Ecto neural progenitor cell (in vitro differentiated cells): ENCODE measurements around the gene NUDCD3.

Source experiments
- DNase-seq: peaks from one replicate; pipeline ENCODE4 v3.0.0-alpha.2; 2018; ENCODE audit warnings: low spot score

Gene NUDCD3

DNA sequence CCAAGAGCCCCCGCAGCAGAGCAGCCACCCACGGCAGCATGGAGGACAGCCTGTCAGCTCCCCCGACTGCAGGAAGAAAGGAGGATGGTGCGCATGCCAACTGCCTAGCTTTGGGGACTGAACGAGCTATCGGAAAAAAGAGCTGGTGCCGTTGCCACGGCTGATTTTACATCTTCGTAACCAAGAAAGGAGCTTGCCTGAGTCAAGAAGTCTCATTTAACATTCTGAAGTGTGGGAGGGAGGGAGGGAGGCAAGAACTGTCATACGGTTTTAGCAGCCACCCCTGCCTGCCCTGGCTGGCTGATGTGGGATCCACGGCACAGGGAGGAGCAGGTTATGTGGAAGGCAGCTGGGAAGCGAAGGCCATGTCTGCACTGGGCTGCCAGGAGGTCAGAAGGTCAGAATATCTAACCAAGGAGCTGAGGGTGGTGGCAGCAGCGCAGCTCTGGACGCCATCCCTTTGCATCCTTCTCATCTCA lies 90.4 kb downstream of the NUDCD3 start:
- no peak for DNase-seq

GRCh38 chr7:44398953-44399574 lies 91.4 kb downstream of the NUDCD3 start:
- no peak for DNase-seq

GRCh38 chr7:44398511-44398911 lies 91.9 kb downstream of the NUDCD3 start:
- no peak for DNase-seq

DNA sequence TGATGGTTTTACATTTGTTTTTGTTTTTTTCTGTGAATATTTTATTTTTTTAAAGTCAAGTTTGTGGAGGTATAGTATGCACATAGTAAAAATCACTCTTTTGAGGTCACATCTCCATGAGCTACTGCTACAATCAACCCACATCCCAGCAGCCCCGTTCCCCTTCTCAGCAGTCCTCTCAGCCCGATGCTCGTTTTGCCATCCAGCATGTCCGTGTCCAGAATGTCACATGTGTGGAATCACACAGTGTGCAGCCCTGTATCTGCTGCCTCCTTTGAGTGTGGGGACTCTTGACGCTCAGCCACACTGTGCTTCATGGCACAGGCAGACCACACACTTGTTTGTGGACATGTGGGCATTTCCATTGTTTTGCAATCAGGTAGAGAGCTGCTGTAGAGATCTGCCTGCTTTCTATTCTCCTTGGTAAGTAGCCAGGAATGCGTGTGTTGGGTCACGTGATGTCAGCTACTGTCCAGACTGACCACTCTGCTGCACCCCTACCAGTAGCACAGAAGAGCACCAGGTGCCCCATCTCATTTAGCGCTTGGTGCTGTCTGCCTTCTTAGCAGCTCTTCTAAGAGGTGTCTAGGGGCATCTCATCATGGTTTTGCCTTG lies 93.4 kb downstream of the NUDCD3 start:
- DNase-seq, result no peak

DNA sequence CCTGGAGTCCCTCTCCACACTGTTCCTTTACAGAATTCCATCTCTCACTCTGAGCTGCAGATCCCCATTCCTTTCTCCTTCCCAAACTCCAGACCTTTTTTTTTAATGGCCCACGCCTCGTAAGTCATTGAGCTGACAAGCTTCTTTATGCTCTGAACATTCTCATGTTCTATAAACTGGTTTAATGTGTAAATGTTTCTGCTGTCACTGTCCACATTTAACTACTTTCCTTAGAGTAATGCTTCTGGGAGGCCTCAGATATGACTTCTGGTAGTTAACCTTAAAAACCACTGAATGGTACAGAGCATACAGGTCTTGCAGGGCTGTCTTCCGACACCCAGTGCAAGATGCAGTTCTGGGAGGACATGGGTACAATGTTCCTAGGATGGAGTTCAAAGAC lies 94.0 kb downstream of the NUDCD3 start:
- DNase-seq, result no peak

DNA sequence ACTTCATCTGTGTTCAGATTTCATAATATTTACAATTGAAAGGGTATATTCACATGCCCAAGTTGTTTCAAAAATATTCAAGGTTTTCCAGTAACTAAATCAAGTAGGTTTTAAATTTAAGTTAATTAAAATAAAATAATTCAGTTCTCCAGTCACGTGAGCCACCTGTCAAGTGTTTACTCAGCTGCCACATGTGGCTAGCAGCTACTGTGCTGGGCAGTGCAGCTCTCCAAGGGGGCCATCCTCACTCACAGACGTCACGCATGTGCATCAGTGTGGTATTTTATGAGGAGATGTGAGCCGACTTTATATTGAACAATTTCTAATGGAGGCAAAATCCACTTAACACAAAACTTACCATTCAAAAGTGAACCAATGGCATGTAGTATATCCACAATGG lies 95.4 kb downstream of the NUDCD3 start:
- DNase-seq, result no peak

DNA sequence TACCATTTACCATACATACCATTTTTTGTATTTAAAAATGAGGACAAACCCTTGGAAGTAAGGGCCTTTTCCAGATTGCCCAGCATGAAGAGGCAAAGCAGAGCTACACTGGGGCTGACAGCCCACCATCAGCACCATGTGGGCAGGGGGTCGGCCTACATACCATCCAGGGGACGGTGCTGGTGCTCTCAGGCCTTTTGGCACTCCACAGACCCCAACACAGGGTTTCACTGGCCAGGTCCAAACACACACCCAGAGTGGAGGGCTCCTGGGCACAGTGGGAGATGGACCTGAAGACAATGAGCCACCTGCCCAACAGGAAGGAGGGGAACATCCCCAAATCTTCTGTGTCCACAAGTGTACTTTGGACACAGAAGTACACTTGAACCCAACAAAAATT lies 95.8 kb downstream of the NUDCD3 start:
- peak; percentile 12 for DNase-seq

DNA sequence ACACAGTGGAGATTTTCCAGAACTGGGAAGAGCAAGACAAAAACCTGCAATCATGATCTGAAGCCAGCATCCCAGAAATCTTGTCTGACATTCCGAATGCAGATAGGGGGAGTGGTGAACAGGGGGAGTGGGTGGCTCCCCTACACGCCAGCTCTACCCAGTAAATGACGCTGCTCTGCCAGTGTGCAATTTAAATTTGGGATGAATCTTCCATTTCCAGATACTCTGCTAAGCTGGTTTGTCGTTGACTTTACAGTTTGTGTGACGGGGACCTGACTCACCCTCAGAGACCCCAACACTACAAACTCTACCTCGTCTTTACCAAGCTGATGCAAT lies 96.4 kb downstream of the NUDCD3 start:
- peak; percentile 13 for DNase-seq

DNA sequence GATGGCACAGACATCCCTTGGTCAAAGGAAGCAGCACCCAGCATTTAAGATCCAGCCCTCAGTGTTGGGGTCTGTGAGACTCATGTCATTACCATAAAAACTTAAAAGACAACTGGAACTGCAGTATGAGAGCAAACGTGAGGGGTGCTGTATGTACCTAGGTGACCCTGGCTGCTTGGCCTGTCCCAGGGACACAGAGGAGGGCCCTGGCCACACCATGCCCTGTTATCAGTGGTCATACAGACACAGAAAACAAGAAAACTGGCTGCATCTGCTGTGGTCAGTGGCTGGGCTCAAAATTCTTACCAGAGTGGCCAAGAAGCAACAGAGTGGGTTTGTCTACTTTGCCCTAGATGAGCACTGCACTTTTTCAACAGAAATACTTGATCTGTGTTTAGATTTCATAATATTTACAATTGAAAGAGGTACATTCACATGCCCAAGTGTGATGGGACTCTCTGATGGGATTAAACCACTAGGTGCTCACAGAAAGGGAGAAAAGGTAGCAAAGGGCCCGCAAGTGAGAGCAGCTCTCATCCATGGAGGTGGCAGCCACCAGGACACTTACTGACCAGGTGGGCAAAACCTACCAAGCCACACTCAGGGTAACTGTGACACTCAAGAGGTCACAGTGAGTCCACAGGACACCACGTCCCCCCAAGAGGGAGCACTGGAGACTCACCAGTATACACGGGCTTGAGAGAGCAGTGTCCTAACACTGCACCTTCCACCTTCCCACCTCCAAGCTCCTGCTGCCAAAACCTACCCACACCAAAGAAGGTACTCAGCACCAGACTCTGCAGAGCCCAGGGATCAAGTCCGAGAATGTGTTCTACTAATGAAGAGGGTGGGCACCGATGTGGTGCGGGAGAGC lies 97.0 kb downstream of the NUDCD3 start:
- DNase-seq, result peak; percentile 26

DNA sequence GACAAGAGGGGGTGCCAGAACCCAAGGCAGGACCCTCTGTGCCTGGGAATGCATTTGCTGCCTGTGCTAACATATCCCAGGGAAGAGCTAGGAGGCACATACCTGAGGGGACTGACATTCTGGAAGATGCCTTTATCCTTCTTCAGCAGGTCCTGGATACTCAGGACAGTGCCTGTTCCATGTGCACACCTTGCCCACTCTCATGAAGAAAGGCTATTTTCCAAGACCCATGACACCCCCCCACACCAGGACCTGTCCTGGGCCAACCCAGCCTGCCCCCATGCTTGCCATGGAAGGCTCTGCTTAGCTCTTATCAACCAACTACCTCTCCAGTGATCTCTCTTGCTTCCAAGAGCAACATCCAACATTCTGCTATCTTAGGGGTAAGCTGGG lies 97.8 kb downstream of the NUDCD3 start:
- no peak for DNase-seq

DNA sequence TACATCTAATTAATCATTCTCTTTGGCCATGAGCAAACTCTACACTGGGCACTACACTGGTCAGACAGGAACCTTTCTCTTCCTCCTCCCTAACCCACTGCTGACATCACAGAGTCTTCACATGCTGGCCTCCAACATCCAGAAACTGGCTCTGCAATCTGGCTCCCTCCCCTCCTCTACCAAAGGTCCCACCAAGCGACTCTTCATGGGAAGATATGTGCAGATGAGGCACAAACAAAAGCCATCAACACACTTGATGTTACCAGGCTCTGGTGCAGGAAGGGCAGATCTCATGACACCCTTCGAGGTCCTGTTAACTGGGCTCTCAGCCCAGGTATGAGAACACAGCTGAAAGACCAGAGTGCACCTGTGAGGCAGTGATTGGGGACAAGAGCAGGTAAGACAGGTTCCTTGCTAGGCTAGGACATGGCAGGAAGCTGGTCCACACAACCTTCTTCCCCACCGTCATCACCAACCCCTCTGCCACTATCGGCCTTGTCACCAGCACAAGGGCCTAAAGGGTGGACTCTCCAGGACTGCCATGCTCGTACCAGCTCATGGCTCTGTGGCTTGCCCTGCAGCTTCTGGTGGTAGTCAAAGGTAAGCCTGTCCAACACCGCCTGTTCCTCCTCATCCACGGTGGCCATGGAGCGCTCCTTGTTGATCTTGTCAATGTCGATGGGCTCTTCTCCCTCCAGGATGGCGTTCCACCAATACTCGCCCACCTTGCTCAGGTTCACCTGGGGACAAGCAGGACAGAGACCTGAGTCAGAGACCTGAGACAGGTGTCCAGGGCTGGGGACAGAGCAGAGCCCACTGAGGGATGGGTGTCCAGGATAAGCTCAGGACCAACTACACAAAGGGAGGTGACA lies 98.5 kb downstream of the NUDCD3 start:
- DNase-seq, result peak; percentile 19

DNA sequence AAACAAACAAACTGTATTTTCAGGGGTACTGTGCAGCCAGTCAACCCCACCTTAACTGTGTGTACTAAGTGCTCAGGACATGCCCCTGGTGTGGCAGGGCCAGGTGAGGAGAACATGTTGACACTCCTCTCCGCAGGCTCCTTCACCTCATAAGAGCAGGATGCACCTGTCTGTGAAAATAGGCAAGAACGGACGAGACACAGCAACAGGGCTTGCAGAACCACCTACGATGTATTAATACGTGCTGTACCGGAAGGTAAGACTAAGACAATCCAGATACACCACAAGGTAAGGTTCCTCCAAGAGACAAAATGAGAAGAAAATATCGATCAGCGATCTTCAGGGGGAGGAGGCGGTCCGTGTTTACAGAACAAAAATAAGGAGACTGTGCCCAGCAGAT lies 99.3 kb downstream of the NUDCD3 start:
- peak; percentile 9 for DNase-seq

DNA sequence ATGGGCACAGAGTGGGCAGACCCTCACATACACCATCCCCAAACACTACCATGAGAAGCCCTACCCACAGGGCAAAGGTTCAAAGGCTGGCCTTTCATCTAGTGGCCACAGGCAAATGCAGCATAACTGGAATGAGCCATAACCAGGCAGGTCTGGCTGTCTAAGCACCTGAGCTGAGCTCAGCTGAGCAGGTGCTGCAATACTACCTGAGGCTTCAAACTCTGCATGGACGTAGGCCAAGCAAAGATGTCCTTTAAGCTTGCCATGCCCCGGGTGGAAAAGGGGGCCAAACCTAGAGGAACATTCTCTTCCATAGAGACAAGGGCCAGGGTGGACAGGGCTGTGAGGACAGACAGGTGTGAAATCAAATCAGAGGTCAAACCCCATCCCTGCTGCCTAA lies 99.8 kb downstream of the NUDCD3 start:
- DNase-seq, result peak; percentile 19

GRCh38 chr7:44388089-44388970 lies 102.1 kb downstream of the NUDCD3 start:
- DNase-seq, result peak; percentile 10

DNA sequence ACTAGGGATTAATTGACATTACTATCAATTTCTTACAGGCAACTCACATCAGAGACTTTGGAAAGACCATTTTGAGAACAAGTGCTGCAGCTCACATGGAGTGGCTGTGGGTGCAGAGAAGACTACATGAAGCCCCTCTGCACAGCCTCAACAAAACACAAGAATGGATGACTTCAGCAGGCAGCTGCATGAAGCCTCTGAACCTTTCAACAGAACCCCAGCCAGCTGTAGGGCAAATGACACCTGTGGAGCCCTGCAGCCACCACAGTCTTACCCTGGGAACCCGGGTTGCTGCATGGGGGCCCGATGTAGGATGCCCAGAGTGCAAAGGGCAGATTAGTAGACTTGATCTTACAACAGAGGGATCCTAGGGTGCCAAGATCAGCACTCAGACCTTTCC lies 103.1 kb downstream of the NUDCD3 start:
- DNase-seq, result no peak

DNA sequence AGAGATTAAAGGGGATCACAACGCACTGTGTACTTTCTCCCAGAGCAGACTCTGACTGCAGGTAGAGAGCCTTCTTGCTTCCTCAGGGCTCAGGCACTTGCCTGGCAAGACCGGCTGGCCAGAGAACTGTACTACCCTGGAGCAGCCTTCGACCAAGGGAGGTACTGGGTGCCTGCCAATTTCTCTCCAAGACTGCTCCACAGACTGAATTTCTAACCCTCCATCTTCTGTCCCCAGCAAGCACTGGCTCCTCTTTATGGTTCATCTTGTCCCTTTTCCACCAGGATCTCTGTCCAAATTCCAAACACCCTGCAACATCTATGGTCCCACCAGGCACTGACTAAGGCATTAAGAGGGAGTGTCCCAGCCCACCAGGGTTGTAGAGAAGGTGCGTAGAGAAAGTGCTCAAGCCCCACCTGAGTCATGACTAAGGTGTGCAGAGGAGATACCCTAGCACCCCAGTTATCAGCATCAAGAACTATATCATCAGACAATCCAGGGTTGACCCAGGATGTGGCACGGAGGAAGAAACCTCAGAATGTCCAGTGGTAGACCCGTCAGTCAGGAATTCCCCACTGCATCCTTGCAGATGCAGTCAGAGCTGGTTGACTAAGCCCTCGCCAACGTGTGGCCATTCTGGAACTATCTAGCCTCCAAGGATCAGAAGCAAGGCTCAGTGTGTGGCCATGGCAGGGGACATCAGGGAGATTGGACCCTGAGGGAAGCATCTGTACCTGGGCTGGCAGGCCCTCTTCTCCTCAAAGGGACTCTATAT lies 104.1 kb downstream of the NUDCD3 start:
- peak; percentile 19 for DNase-seq

GRCh38 chr7:44385434-44386138 lies 104.9 kb downstream of the NUDCD3 start:
- peak; percentile 23 for DNase-seq

GRCh38 chr7:44384586-44385433 lies 105.6 kb downstream of the NUDCD3 start:
- peak; percentile 32 for DNase-seq

GRCh38 chr7:44383566-44383965 lies 106.9 kb downstream of the NUDCD3 start:
- DNase-seq, result peak; percentile 30
